Liver (tissue), 9 donors: ENCODE results near the gene DCLK2. TPM values are rescaled to one million over a fixed set of nuclear protein-coding genes. Genes with fewer than 3 reads are reported as not detected.

Source experiments
- DNase-seq: peaks from one replicate; pipeline ENCODE4 v3.0.0-alpha.2; 2017; ENCODE audit warnings: low spot score
- H3K27ac ChIP-seq, 2 donors: one replicate each; pipeline ENCODE4 v1.7.0; 2013; ENCODE audit warnings: inconsistent platforms in 2 of 2, low read length in 2 of 2, control low read depth in 1 of 2, low read depth in 1 of 2, mild to moderate bottlenecking in 1 of 2
- H3K27me3 ChIP-seq, 4 donors: one replicate each; pipeline versions ENCODE4 v1.6.1 to v1.7.0; 2013; ENCODE audit warnings: low read length in 3 of 4, inconsistent platforms in 1 of 4, mild to moderate bottlenecking in 1 of 4, moderate library complexity in 1 of 4; ENCODE audit not compliant: control insufficient read depth in 4 of 4, insufficient read depth in 4 of 4
- H3K36me3 ChIP-seq, 4 donors: one replicate each; pipeline versions ENCODE4 v1.6.1 to v1.7.0; 2013; ENCODE audit warnings: low read length in 3 of 4, mild to moderate bottlenecking in 3 of 4, low read depth in 1 of 4, moderate library complexity in 1 of 4; ENCODE audit not compliant: control insufficient read depth in 4 of 4, insufficient read depth in 3 of 4
- H3K4me1 ChIP-seq, 4 donors: one replicate each; pipeline versions ENCODE4 v1.6.1 to v1.7.0; 2013; ENCODE audit warnings: low read length in 3 of 4, mild to moderate bottlenecking in 3 of 4, moderate library complexity in 1 of 4; ENCODE audit not compliant: control insufficient read depth in 4 of 4, insufficient read depth in 4 of 4
- H3K4me3 ChIP-seq, 3 donors: one replicate each; pipeline versions ENCODE4 v1.6.1 to v1.7.0; 2013; ENCODE audit warnings: low read length in 3 of 3, control low read depth in 1 of 3, low read depth in 1 of 3, mild to moderate bottlenecking in 1 of 3
- H3K9ac ChIP-seq, 2 donors: one replicate each; pipeline ENCODE4 v1.7.0; 2013; ENCODE audit warnings: low read length in 2 of 2, mild to moderate bottlenecking in 2 of 2, moderate library complexity in 2 of 2, control low read depth in 1 of 2, low read depth in 1 of 2
- H3K9me3 ChIP-seq, 4 donors: one replicate each; pipeline versions ENCODE4 v1.6.1 to v1.7.0; 2013; ENCODE audit warnings: low read length in 3 of 4; ENCODE audit not compliant: control insufficient read depth in 4 of 4
- FOXA1 ChIP-seq: IDR thresholded peaks from 2 replicates; pipeline ENCODE4 v1.6.1; 2016; ENCODE audit warnings: antibody characterized with exemption
- FOXA2 ChIP-seq: IDR thresholded peaks from 2 replicates; pipeline ENCODE4 v1.6.1; 2016; ENCODE audit warnings: antibody characterized with exemption
- GABPA ChIP-seq, 2 donors: IDR thresholded peaks in 1 of 2; conservative IDR thresholded peaks in 1 of 2; 2 replicates each; pipeline ENCODE4 v1.6.1; 2016; ENCODE audit warnings: antibody characterized with exemption in 2 of 2, mild to moderate bottlenecking in 1 of 2, moderate library complexity in 1 of 2
- HNF4A ChIP-seq, 2 donors: conservative IDR thresholded peaks; 2 replicates each; pipeline ENCODE4 v1.6.1; 2016; ENCODE audit warnings: antibody characterized with exemption in 2 of 2, mild to moderate bottlenecking in 2 of 2
- JUND ChIP-seq, 2 donors: IDR thresholded peaks; 2 replicates each; pipeline ENCODE4 v1.6.1; 2016; ENCODE audit warnings: antibody characterized with exemption in 2 of 2
- NR2F2 ChIP-seq: IDR thresholded peaks from 2 replicates; pipeline ENCODE4 v1.6.1; 2016; ENCODE audit warnings: antibody characterized with exemption
- RAD21 ChIP-seq, 2 donors: IDR thresholded peaks; 2 replicates each; pipeline ENCODE4 v1.6.1; 2016; ENCODE audit warnings: antibody characterized with exemption in 2 of 2, mild to moderate bottlenecking in 2 of 2
- TAF1 ChIP-seq: conservative IDR thresholded peaks from 2 replicates; pipeline ENCODE4 v1.6.1; 2016; ENCODE audit warnings: antibody characterized with exemption, mild to moderate bottlenecking
- YY1 ChIP-seq: IDR thresholded peaks from 2 replicates; pipeline ENCODE4 v1.6.1; 2016; ENCODE audit warnings: antibody characterized with exemption, mild to moderate bottlenecking
- WGBS: extraction: QIAGEN DNeasy Blood & Tissue Kit; methylation state at CpG from one replicate; pipeline ENCODE4 v1.1.7; 2013; 5-methylcytosine and 5-hydroxymethylcytosine counted together
- polyA plus RNA-seq, 2 donors: library from polyadenylated mRNA; stranded (reverse) in 1 of 2; unstranded in 1 of 2; fragments of 200-250 nt in 1 of 2; fragments of >200 nt in 1 of 2; fragmentation: Nextera tagmentation in 1 of 2; extraction: Ambion mirVana in 1 of 2; gene quantifications; one replicate each; pipeline versions ENCODE4 v1.2.1 to v1.2.3, GENCODE V29; 2013 to 2015
- total RNA-seq, 2 donors: library from RNA; depleted of rRNA; stranded (reverse); fragments of >200 nt; gene quantifications; one replicate each; pipeline ENCODE4 v1.2.3, GENCODE V29; 2014
- TF ChIP-seq, protein P1 (sequence below): fragments of 150-350 bp; IDR thresholded peaks from 2 replicates; pipeline ENCODE4 v1.5.1; 2017; ENCODE audit warnings: improper control_type of control experiment, low read depth, low read length; ENCODE audit not compliant: missing input control
- TF ChIP-seq, protein P2 (sequence below): IDR thresholded peaks from 2 replicates; pipeline ENCODE4 v1.6.1; 2016; ENCODE audit warnings: antibody characterized with exemption
- TF ChIP-seq, protein P3 (sequence below): IDR thresholded peaks from 2 replicates; pipeline ENCODE4 v1.6.1; 2016; ENCODE audit warnings: antibody characterized with exemption
- TF ChIP-seq, protein P4 (sequence below): IDR thresholded peaks from 2 replicates; pipeline ENCODE4 v1.6.1; 2016; ENCODE audit warnings: antibody characterized with exemption, mild to moderate bottlenecking
- donor health status: healthy.
- donor health status: healthy.
- donor health status: healthy.
- donor health status: healthy.
- donor health status: healthy.

DCLK2 gene
- total and polyA plus RNA-seq, 4 donors, result 0.14 to 1.7 (median 0.50) TPM

DNA sequence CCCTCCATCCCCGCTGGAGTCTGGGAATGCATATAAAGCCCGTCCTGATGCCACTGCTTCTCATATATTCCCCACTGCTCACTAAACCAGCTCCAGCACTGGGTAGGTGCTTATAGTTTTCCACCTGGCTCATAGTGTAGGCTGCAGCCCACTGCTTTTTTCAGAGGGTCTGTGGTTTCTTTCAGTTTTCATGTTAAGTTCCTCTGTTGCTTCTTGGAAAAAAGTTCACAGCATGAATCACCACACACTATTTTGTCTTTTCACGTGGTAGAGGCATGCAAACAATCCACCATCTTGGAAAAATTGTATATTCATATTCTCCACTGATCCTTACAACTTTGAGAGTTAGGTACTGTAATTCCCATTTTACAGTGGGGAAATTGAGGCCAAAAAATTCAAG lies 39.4 kb downstream of the DCLK2 start:
- 78% methylated on average over 3 of the region's 3 CpGs for WGBS
- Histone ChIP-seq H3K9me3 (peaks cover 0 to 2% (median 0%) of the 10 kb centered on the region in 4 donors), H3K4me1 (no peaks in the 10 kb centered on the region), H3K27me3 (no peaks in the 10 kb centered on the region), H3K36me3 (no peaks in the 10 kb centered on the region), H3K9ac (no peak overlapping the region), H3K4me3 (no peak overlapping the region), H3K27ac (no peak overlapping the region)
- no peak for DNase-seq
- TF ChIP-seq, protein P1, sequence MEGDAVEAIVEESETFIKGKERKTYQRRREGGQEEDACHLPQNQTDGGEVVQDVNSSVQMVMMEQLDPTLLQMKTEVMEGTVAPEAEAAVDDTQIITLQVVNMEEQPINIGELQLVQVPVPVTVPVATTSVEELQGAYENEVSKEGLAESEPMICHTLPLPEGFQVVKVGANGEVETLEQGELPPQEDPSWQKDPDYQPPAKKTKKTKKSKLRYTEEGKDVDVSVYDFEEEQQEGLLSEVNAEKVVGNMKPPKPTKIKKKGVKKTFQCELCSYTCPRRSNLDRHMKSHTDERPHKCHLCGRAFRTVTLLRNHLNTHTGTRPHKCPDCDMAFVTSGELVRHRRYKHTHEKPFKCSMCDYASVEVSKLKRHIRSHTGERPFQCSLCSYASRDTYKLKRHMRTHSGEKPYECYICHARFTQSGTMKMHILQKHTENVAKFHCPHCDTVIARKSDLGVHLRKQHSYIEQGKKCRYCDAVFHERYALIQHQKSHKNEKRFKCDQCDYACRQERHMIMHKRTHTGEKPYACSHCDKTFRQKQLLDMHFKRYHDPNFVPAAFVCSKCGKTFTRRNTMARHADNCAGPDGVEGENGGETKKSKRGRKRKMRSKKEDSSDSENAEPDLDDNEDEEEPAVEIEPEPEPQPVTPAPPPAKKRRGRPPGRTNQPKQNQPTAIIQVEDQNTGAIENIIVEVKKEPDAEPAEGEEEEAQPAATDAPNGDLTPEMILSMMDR, result no peak
- TF ChIP-seq, protein P2, sequence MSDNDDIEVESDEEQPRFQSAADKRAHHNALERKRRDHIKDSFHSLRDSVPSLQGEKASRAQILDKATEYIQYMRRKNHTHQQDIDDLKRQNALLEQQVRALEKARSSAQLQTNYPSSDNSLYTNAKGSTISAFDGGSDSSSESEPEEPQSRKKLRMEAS, result no peak
- TF ChIP-seq RAD21 (IDR thresholded peaks at IDR 0.05) (no peak), FOXA1 (no peak), GABPA (IDR thresholded peaks at IDR 0.05 in 1 of 2, conservative IDR thresholded peaks at IDR 0.05 in 1 of 2) (no peak), YY1 (no peak), JUND (IDR thresholded peaks at IDR 0.05) (no peak), FOXA2 (no peak), TAF1 (no peak), NR2F2 (no peak)
- TF ChIP-seq, protein P3, sequence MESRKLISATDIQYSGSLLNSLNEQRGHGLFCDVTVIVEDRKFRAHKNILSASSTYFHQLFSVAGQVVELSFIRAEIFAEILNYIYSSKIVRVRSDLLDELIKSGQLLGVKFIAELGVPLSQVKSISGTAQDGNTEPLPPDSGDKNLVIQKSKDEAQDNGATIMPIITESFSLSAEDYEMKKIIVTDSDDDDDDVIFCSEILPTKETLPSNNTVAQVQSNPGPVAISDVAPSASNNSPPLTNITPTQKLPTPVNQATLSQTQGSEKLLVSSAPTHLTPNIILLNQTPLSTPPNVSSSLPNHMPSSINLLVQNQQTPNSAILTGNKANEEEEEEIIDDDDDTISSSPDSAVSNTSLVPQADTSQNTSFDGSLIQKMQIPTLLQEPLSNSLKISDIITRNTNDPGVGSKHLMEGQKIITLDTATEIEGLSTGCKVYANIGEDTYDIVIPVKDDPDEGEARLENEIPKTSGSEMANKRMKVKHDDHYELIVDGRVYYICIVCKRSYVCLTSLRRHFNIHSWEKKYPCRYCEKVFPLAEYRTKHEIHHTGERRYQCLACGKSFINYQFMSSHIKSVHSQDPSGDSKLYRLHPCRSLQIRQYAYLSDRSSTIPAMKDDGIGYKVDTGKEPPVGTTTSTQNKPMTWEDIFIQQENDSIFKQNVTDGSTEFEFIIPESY, result no peak
- TF ChIP-seq, protein P4, sequence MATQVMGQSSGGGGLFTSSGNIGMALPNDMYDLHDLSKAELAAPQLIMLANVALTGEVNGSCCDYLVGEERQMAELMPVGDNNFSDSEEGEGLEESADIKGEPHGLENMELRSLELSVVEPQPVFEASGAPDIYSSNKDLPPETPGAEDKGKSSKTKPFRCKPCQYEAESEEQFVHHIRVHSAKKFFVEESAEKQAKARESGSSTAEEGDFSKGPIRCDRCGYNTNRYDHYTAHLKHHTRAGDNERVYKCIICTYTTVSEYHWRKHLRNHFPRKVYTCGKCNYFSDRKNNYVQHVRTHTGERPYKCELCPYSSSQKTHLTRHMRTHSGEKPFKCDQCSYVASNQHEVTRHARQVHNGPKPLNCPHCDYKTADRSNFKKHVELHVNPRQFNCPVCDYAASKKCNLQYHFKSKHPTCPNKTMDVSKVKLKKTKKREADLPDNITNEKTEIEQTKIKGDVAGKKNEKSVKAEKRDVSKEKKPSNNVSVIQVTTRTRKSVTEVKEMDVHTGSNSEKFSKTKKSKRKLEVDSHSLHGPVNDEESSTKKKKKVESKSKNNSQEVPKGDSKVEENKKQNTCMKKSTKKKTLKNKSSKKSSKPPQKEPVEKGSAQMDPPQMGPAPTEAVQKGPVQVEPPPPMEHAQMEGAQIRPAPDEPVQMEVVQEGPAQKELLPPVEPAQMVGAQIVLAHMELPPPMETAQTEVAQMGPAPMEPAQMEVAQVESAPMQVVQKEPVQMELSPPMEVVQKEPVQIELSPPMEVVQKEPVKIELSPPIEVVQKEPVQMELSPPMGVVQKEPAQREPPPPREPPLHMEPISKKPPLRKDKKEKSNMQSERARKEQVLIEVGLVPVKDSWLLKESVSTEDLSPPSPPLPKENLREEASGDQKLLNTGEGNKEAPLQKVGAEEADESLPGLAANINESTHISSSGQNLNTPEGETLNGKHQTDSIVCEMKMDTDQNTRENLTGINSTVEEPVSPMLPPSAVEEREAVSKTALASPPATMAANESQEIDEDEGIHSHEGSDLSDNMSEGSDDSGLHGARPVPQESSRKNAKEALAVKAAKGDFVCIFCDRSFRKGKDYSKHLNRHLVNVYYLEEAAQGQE, result no peak

DNA sequence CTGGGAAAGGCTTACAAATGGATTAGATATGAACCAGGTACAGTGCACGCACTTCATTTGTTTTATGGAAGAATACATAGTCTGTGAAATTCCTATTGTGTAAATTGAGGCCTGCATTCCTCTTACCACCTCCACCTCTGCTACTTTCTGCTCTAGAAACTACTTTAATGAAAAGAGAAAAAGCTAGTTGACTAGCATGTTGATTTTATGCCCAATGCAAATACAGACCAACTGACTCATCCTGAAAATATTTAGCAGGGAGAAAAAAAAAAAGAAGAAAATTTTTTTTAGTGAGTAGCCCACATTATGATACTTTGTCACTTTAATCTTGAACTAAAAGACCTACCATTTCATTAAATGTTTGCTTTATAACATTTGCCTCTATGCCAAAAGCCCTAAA lies 41.2 kb downstream of the DCLK2 start:
- 85% methylated on average over 1 of the region's 1 CpG for whole genome bisulfite sequencing
- H3K27me3 ChIP-seq, result no peaks in the 10 kb centered on the region
- TF ChIP-seq HNF4A (conservative IDR thresholded peaks at IDR 0.05) (no peak), JUND (IDR thresholded peaks at IDR 0.05) (peak; percentile 62 to 67), FOXA2 (peak; percentile 39)
- TF ChIP-seq, protein P2, result no peak
- no peak overlapping the region for H3K27ac ChIP-seq
- no peak overlapping the region for H3K4me3 ChIP-seq
- H3K9me3 ChIP-seq, result no peaks in the 10 kb centered on the region
- no peaks in the 10 kb centered on the region for H3K36me3 ChIP-seq
- DNase-seq, result no peak
- H3K4me1 ChIP-seq, result no peaks in the 10 kb centered on the region
- no peak overlapping the region for H3K9ac ChIP-seq
